CD4-positive, alpha-beta T cell treated with Interleukin-15 for 4 hours (primary cell): Measurements from ENCODE around the gene RPS24.

ENCODE experiments used
- DNase-seq: peaks from one replicate; pipeline ENCODE4 v3.0.0-alpha.2; 2020; ENCODE audit warnings: low spot score

RPS24 gene

DNA sequence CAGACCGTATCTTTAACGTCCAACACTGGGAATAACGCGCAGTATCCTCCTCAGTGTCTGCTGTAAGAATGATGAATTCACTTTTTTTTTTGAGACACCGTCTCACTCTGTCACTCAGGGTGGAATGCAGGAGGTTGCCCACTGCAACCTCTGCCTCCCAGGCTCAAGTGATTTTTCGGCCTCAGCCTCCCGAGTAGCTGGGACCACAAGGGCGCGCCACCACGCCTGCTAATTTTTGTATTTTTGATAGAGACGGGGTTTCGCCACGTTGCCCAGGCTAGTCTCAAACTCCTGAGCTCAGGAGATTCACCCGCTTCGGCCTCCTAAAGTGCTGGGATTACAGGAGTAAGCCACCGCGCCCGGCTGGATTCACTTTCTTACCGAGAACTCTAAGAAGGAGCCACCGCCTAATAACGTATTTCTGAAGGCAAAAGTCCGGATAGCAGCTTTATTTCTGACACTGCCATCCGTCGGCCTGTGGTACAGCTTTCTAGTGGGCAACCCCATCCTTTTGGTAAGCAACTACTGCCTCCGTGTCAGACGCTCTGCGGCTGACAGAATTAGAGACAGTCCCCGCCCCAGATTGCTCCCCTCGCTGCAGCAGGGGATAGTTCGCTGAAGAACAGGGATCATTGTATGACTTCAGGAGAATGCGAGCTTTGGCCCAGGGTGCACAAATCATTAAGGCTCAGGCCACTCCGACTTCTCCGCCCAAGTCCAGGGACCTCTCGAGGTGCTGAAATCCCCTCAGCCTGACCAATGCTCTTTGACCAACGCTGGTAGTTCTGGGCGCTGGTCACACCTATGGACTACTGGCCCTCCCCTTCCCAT is 5.0 kb upstream of the RPS24 start:
- no peak for DNase-seq

DNA sequence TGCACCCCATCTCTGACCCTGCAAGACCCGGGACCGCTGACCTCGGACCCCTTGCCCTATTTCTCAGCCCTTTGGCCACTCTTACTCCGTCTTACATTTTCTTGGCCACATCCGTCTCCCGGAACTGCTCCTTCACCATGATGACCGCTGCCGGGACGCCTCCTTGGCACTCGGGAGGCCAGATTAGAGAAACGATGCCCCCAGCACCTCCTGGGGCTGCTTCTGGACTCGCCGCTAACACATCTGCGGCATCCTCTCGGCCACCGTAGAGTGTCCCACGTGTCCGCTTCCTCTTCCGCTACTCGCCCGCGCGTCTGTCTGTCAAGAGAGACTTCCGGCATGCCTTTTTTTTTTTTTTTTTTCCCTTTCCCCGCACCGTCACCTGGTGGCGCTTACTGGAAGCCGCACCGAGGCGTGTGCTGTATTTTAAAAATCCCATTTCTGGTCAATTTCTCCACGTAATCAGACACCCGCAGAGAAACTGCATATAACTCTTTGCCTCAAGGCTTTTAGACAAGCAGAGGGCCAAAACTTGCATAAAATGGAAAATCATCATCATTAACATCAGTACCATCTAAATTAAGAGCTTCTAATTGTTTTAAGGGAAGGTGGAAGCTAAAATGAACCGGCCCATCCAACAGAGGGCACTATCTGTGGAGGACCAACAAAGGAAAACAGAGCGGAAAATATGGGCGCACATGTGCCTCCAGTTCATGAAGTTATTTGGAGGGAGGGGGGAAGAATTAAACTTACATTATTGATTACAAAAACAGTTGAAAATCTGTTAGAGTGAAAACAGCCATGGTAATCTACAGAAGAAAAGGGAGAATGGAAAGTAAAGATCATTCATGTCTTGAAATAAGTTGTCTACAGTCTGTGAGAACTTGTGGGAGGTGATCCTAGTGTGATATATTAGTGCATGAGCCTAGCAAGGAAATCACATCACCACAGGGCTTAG is 4.1 kb upstream of the RPS24 start, which contains the start of gene POLR3A:
POLR3A (minus strand) TSS at position 247 of the 958 bp plus-strand sequence; CDS start at position 139, 108 bp downstream.
- peak; percentile 94 for DNase-seq

DNA sequence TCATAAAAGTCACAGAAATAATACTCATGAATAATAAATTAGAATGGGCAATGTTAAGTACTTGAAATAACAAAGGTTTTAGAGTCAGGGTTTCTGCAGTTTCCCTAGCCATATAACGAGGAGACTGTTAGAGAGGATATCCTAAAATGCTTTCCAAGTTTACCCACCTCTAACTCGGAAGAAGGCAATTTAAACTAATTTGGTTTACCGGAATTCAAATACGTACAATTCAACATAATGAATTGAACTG is 351 bp upstream of the RPS24 start:
- no peak for DNase-seq

- DNase-seq: no peak
These were observed 1.4 kb downstream of the RPS24 start for GRCh38 chr10:78035025-78035424.

GRCh38 chr10:78035437-78035836 is 1.8 kb downstream of the RPS24 start:
- no peak for DNase-seq

- no peak for DNase-seq
These were observed 2.4 kb downstream of the RPS24 start for GRCh38 chr10:78035933-78036583.

DNA sequence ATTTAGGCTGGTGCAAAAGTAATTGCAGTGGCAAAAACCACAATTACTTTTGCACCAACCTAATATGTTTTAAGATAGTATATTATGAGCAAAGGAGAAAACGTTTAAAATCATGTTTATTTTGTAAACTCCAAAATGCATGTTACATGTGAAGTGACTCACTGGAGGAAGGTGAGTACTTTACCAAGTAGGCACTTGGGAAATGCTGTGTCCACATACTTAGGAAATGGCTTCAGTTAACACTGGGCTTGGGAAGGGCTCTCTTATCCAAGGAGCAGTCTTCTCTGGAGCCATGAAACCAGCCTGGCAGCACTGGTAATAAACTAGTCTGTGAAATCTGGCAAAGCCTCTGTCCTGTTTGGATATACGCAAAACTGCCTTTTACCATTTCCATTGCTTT is 4.4 kb downstream of the RPS24 start:
- DNase-seq: no peak

GRCh38 chr10:78038791-78039547 is 5.3 kb downstream of the RPS24 start:
- no peak for DNase-seq

- no peak for DNase-seq
These were observed 6.1 kb downstream of the RPS24 start for GRCh38 chr10:78039743-78040142.

DNA sequence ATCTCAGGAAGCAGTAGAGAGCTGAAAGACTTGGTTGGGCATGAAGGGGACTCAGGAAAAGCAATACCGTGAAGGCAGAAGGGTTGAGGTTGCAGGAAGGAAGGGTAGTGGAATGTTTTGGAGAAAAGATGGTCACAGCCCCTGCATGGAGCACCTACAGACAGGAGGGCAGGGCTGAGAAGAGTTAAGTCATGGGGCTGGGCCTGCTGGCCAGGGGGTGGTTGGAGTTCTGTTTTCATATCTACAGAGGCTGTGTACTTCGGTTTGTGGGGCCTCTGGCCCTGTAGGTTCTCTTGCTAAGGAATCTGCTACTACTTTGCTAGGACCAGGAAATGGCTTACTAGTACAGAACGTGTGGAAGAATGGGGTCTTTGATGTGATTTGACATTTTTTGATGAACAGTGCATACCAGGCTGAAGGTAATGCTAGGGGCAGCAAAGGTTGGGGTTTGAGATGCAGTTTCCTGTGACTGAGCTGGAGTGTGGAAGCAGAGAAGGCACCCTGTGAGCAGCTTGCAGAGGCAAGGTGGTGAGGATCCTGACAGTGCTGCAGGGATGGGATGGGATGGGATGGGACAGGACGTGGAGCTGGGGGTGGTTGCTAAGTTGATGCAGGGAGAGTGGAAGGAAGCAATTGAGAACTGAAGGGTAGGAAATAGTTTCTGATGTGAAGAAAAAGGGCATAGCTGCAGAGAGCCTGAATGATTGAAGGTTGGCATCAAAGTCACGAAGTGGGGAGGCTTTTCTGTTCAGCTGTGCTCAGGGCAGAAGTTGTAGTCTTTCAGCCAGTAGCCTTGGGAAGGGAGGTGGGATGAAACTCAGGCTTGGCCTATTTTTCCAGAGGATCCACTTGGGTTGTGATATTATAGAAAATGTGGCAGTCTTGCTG is 7.8 kb downstream of the RPS24 start:
- DNase-seq: no peak

DNA sequence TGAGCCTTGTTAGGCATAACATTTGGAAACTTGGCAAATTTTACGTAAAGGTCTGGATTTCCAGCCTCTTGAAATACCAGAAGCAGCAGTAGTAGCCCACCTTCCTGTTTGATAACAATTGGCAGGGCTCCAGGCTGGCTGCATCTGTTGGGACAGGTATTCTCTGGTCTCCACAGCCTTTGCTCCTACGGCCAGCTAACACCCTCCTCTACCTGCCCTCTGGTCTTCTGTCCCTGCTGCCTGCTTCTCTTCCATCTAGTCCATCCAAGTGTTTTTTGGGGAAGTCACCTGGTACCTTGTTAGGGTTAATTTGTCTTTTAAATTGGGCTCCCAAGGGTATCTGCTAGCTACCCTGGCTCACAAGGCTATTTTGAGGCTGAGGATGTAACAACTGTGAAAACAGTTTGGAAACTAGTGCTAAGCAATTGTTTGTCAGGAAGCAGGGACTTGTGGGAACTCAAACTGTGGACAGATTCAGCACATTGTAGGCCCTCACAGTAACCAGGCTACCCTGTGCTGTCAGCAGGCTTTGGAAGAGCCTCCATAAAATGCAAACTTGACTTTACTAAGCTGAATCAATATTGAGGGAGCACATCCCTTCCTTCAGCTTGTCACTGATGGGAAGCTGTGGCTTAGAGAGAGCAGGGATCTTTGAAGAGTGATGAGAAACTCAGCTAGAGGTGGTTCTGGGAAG is 8.5 kb downstream of the RPS24 start:
- DNase-seq: no peak

GRCh38 chr10:78042752-78043104 is 9.1 kb downstream of the RPS24 start:
- DNase-seq: no peak

GRCh38 chr10:78044179-78044578 is 10.5 kb downstream of the RPS24 start:
- DNase-seq: no peak

GRCh38 chr10:78044699-78045098 is 11.0 kb downstream of the RPS24 start:
- DNase-seq: no peak

GRCh38 chr10:78045237-78045636 is 11.6 kb downstream of the RPS24 start:
- DNase-seq: no peak

- no peak for DNase-seq
These were observed 12.2 kb downstream of the RPS24 start for GRCh38 chr10:78045856-78046255.

DNA sequence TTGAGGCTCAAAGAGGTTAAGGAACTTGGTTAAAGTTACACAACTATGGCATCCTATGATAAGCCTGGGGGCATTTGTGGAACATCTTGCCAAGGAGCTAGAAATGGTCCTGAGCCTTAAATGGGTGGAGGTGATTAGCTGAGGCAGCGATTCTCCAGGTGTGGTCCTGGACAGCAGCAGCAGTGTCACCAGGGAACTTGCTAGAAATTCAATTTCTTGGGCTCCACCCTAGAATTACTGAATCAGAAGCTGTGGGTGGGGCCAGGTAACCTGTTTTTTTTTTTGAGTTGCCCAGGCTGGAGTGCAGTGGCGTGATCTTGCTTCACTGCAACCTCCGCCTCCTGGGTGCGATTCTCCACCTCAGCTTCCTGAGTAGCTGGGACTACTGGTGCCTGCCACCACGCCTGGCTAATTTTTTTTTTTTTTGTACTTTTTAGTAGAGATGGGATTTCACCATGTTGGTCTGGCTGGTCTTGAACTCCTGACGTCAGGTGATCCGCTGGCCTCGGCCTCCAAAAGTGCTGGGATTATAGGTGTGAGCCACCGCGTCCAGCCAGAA is 13.1 kb downstream of the RPS24 start:
- DNase-seq: no peak

- peak; percentile 77 for DNase-seq
These were observed 13.7 kb downstream of the RPS24 start for GRCh38 chr10:78047314-78047891.

DNA sequence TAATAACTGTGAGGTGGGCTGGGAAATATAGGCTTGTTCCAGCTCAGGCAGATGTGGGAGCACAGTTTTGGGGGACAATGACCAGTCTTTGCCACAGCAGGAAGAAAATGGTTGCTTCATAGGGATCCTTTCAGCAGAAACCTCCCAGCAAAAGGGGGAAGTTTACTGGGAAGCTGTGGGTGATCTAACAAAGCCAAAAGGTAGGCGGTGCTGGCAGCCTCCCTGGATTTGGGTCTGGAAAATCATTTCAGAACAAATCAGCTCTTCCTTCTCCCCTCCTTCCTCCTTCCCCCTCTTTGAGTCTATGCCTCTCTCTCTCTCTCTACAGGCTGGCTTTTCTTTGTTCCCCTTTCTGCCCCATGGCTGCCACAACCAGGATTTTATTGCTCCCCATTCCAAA is 16.2 kb downstream of the RPS24 start:
- no peak for DNase-seq
